ENCODE measurements around the gene MYO1E.

DNA sequence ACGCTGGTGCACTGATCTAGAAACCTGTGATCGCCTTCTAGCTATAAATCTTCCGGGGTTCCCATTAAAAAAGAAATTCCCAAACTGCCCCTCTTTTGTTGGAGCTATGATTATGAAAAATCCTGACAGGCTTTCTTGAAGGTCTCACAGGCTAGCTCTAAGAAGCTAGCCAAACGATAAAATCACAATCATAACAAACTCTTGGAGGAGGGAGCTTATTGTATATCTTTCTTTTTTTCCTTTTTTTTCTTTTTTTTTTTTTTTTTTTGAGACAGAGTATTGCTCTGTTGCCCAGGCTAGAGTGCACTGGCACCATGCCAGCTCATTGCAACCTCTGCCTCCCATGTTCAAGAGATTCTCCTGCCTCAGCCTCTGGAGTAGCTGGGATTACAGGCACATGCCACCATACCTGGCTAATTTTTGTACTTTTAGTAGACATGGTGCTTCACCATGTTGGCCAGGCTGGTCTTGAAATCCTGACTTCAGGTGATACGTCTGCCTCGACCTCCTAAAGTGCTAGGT is 72.0 kb downstream of the MYO1E start:
- TF ChIP-seq, protein P1, sequence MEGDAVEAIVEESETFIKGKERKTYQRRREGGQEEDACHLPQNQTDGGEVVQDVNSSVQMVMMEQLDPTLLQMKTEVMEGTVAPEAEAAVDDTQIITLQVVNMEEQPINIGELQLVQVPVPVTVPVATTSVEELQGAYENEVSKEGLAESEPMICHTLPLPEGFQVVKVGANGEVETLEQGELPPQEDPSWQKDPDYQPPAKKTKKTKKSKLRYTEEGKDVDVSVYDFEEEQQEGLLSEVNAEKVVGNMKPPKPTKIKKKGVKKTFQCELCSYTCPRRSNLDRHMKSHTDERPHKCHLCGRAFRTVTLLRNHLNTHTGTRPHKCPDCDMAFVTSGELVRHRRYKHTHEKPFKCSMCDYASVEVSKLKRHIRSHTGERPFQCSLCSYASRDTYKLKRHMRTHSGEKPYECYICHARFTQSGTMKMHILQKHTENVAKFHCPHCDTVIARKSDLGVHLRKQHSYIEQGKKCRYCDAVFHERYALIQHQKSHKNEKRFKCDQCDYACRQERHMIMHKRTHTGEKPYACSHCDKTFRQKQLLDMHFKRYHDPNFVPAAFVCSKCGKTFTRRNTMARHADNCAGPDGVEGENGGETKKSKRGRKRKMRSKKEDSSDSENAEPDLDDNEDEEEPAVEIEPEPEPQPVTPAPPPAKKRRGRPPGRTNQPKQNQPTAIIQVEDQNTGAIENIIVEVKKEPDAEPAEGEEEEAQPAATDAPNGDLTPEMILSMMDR (IDR thresholded peaks at IDR 0.05), result no peak
- no peak for TF ChIP-seq POLR2A (IDR thresholded peaks at IDR 0.05)
